ENCODE measurements around the gene PIK3R1.
A peak's percentile ranks its signal among the peaks of the same experiment; 100 is the strongest.

The PIK3R1 gene

DNA sequence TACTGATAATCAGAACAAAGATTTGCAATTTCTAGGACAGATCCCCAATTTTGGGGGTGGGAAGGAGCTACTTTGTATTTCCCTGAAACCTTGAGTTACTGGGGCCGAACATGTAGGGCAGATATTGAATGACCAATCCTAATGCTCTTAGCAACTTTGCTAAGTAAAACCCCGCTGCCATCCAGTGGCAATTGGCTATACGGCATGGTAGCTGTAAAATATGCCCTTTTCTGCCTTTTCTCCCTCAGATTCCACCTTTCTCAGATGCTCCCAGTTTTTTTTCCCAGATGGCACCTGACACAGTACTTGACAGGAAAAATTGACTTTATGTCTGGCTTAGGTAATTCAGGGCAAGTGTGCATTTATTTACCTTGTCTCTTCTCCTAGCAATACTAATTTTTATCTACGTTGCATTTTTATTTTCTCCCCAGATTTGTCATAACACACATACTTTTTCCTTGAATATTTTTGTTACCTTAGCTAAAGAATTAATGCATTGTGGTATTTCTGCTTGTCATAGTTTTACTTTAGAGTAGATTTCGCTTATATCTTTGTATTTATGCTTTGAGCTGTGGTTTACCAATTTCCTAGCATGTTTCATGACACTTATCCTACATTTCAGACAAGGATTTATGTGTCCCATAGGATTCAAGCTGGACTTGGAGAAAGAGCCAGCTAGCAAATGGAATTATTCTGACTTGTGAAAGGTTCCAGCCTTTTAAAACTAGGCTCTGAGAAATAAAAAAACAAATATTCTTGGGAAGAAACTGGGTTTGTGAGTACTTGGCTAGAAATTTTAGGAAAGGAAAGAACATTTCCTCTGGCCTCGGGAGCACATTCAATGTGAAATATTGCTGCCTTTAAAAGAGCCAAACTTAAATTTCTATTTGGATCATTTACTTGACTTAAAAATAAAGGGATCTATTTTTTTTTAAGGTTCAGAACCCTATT, 37.4 kb downstream of the PIK3R1 start:
- DNase-seq, result peak; percentile 55

DNA sequence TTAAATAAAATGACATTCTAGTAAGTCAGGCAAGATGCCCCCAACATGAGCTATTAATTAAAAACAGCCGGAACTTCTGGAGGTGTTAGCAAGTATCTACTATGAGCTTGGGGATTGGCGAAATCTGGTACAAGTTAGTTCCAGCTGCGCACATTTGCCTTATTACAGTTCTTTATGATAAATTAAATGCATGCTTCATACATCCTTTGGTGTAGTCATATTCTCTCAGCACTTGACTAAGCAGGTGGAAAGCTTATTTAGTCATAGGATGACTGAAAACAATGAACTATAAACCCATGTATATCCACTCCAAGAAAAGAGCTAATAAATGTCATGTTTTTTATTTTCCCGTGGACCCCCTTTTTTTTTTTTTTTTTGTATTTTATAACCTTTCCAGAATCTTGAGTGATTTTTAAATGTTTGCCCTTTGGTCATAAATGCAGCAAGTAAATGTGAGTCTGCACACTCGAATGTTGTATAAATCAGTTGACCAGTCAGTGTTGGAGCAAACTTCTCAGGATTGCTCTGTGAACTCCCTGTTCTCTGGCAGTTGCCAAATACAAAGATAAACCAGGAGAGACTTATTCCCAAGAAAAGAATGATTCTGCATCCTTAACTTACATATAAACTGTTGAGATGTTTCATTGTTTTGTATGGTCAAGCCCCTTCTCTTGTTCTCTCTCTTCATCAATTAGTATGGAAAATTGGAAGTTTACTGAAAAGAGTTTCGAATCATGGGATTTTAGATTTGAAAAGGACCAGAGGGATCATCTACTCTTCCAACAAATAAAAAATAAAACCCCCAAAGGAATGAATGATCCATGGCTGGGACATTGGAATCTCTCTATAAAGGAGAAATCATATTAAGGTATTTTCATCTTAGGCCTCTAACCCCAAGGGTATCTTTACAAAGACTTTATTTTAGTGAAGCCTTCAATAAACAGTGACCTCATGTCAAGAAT, 38.3 kb downstream of the PIK3R1 start:
- no peak for DNase-seq

DNA sequence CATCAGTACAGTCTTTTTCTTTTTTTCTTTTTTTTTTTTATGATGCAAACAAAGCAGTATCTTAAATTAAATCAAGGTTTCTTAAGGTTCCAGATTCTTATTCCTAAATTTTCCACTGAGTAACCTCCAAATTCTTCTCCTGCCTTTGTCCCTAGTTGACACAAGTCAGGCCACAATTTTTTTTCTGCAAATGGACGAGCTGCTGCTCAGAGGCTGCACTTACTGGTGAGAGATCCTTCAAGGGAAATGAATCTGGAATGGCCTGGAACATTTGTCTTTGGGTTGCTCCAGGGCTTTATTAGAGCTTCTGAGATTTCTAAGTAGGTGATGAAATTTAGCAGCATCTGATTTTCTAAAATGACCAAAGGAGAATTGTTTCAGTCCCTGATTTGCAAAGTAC, 39.3 kb downstream of the PIK3R1 start:
- DNase-seq, result no peak

DNA sequence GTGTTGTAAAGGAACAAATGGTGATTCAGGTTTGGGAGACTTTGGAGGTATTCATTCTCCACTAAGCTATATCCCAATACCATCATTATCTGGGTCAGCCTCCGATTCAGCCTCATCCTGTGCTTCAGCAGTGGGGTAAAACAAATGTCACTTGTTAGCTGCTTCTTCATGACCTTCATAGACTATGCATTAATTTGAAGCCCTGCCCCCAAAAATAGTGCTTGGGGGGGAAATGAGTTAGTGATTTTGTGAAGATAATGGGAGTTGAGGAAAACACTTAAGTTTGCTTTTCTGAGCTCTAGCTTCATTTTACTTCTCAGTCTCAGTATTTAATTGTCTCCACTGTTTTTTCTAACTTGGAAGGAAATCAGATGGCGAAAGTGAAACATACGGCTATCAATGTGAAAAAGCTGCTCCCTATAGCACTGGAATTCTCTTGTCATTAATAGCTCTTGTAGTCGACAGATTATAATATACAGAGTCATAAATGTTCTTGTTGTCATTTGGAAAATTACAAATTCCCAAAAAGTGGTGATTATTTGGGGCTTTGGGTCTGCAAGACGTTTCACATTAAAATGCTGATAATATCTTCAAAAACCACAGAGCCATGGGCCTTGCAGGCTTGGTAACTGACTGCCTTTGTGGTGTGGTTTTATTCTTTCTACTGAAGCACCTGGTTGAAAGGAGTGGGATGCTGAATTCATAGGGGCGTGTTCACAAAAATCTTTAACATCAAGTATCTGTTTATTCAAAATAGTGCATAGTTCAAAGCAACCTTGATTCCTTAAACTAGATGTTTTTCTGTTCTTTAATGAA, 40.0 kb downstream of the PIK3R1 start:
- no peak for DNase-seq

DNA sequence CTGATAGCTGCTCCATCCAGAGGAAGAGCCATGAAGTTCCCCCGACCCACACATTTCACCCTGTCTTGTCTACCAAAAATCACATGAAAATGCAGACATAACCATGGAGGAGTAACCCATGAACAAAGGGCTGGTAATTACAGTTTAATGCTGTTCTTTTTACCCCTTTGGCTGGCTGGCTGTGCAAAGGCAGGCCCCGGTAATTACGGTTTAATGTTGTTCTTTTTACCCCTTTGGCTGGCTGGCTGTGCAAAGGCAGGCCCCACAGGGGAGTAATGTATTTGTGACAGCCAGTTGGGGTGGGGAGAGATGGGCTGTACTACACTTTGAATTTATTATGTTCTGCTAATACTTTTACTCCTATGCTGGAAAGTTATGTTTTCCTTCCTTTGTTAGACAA, 41.7 kb downstream of the PIK3R1 start:
- DNase-seq, result no peak

DNA sequence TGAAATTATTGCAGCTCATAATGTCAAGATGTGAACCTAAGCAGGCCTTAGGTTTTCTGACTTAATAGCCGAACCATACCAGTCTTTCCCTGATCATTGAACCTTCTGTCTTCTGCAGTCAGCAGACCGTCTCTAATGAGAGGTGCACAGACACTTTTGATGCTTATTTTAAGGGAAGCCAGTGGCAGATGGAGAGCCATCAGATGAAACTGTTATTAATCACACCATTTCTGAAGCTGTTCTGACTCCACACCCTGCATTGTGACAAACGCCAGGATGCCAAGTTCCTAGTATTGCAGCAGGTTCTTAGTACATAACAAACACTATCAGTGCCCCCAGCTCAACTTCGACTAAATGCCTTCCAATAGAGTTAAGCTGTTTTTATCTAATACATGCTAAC, 43.0 kb downstream of the PIK3R1 start:
- no peak for DNase-seq

DNA sequence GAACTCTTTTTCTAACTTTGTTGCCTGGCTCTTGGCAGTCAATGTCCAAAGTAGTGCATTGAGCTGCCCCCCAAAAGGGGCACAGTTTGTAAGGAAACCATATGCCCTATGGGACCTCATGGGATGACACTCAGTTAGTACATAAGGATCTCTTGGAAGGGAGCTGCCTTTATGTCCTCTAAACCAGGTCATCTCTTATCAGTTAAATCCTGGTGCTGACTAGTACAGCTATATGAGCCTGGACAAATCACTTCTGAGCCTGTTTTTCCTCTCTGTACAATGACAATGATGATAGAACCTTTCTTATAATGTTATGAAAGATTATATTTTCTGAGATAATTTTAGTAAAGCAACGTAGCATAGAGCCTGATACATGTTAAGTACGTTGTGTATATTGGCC, 44.1 kb downstream of the PIK3R1 start:
- DNase-seq, result no peak

DNA sequence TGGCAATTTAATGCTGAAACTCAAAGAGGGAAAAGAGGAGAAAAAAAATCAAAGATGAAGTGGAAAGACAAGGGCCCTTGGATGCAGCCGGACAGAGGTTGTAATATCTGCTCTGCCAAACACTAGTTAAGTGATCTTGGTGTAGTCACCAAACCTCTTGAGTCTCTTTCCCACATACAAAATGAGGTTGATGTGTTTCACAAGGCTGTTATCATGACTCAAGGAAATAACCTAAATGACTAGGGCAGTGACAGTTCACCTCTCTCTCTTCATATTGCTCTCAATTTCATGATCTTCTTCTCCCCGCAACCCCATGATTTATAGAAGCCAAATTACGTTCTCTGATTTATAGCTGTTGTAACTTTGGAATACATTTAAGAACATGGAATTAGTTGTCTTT, 44.9 kb downstream of the PIK3R1 start:
- DNase-seq, result peak; percentile 10

DNA sequence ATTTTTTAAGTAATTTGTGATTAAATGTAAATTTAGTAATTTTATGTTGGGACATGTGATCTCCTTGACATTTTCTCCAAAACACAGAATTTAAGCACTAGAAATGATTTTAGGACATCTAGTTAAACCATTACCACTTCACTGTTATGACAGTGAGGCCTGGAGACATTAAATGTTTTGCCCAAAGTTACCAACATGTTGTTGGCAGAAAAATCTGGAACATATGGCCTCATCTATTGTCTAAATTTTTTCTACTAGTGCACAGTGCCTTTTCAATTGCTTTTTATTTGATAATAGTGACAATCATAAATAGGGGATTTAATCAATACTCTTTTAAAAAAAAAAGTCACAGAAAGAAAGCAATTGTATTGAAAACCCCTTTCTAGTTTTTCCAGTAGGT, 45.6 kb downstream of the PIK3R1 start:
- no peak for DNase-seq

DNA sequence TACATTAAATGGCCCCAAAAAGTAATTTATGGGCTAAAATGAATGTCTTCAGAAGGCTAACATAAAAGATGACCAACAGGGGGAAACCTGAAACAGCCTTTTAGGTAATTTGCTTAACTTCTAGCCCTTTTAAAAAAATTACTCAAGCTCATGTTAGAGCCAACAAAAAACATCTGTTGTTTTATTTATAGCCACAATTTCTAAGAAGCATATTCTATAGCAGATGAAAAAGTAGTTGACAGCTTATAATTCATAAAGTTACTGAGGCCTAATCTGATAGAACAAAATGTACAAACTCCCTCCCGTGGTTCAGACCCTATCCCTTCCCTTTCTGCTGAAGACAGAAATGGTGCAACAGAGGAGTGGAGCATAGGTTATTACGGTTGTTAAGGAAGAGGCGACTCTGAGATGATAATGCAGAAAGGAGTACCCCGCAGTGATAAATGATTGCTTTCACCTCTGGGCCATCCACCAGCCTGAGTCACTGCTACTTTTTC, 46.1 kb downstream of the PIK3R1 start:
- peak; percentile 45 for DNase-seq

DNA sequence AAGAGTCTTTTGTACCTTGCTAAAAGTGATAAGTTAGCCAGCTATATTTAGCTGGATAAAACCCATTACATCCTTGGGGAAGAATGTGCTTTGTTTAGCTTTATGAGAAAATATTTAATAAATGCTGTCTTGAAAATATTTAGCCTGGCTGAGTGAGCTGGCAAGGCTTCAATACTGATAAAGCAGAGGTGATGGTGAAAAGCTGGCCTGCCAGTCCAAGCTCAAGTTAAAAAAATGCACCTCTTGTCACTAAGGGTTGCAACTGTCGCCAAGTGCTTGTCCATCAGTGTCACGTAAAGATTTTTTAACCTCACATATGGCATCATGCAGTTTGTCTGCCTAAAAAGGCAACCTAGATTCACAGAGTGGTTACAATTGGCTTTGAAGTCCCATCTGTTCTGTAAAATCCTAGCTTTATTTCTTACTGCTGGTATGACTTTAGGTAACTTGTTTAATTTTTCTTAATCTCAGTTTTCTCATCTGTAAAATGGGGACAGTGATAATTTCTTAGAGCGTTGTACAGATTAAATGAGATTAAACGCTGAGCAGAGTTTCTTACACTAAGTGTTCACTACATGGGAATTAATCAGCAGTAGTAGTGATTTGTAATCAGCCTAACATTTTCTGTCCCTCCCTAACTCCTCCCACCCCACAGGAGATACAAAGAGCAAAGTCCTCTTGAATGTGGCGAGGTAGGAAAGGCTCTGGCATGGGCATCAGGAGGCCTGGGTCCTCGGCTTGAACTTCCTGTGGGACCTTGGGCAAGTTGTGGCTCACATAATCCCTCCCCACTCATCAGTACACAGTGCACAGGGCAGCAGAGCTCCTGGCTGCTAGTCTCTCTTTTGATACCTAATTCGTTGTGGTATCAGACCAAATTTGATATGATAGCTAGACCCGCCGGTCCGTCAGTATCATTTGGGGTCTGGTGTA, 48.7 kb downstream of the PIK3R1 start:
- DNase-seq, result no peak

DNA sequence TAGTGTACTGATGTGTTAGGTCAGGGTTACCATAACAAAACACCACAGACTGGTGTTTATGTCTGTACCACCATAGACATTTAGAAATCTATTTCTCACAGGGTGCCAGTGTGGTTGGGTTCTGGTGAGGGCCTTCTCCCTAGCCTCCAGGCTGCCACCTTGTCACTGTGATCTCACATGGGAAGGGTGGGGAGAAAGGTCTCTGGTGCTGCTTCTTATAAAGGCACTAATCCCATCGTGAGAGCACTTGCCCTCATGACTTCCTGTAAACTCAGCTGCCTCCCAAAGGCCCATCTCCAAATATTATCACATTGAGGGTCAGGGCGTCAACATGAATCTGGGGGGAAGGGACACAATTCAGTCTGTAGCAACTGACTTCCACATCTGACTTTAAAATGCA, 49.8 kb downstream of the PIK3R1 start:
- DNase-seq, result no peak

DNA sequence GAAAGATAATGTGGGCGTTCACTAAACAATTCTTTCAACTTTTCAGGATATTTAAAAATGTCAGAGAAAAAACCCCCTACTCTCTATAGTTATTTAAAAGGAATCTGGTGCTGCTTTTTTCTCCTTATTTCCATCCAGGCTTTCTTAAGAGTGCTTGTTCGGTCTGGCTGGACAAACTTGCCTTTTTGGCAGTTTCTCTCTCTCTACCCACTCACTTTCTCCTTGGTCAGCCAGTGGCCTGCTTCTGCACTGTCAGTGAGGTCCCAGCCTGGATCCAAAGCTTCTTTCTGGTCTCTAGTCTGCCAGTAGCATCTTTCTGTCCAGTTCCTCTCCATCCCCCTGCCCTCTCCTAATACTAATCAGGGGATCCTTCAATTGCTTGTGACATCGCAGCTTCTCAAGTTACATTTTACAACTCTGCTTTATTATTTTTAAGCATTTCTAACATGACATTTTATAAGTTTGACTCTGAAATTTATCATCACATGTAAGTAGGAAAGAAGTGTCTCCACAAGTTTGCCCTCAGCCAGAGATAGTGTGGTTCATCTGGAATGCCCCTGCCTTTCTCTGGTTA, 50.4 kb downstream of the PIK3R1 start:
- DNase-seq, result no peak

DNA sequence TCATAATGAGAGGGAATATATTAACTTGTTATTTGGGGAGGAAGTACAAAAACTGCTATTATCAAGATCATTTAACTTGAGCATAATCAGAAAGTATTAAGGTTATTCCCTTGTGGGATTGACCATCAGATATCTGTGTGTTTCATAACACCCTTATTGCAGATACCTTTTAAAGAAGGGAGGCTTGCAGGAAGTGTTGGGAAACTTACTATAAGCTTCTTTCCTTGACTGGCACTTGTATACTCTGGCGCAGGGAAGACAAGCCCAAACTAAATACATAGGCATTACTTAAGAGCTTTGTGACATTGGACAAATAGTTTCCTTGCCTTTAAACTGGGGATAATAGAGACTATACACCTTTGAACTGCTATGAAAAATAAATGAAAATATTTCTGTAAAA, 50.9 kb downstream of the PIK3R1 start:
- DNase-seq, result no peak

DNA sequence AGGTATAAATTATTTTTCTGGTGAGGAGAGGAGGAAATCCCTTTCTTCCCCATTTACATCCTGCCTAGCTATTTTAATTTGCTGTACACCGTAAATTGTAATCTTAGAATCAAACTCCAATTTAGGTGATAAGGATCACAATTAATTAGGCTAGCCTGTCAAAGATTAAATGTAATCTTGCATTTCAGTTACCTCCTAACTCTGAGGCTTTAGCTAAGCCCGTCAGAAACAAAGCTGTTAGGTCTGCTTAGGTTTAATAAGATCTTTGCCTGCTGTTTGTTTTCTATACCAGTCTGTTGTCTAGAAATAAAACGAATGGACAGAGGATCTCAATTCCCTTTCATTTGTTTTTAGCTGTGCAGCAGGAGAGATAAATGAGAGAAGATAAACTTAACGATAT, 51.5 kb downstream of the PIK3R1 start:
- DNase-seq, result no peak

DNA sequence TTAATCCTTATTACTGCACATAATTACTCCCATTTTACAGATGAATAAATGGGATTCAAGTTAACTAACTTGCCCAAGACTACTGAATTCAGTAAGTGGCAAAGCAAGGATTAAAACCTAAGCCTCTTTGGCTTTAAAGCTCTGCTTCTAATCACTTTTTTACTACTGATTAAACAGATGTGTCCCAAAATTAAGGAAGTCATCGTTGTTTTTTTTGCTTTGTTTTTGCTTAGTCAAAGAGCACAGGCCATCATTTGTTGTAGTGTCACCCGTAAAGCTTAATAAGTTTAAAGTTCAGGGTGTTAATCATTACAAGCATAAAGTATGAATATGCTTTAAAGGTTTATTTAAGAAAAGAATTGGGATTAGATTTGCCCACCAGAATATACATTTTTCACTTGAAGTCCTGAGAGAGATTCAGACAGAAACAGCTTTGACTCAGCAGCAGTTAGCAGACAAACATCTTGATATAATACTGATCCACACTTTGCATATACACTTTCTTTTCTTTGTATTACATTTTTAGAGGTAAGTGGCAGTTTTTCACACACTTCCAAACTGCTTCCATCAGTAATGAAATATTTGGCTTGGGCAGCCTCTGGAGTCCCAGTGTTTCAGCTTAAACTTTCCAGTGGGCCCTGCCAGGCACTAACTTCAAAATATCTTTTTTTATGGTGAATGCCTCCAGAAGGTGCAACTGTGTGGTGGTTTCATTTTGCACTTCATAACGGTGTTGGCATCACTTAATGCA, 52.7 kb downstream of the PIK3R1 start:
- DNase-seq, result peak; percentile 41

DNA sequence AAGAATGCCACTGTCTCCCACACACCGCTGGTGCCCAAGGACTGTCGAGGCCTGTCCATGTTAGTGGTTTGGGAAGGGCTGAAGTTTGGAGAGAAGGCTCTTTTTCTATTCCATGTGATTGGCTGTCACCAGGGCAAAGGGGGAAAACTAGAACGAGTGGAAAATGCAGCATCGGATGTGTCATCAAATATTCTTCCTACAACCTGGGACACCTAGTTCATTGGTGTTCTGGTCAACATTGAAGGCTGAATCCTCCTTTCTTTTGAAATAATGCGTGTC, 53.2 kb downstream of the PIK3R1 start:
- no peak for DNase-seq

DNA sequence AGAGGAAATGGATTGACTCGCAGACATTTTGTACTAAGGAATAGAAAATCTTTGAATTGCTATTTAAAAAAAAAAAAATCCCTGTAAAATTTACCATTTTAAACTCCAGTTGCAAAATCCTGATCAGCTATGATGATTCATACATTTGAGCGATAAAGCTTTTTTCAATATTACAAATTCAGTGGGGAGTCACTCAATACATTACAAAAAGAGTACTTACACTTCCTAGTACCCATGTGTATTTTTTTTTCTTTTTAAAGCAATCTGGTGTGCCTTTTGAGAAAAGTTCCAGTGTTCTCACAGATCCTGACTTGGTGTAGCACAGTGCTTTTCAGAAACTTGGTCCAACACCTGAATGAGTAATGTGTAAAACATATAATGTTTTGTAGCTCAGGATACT, 54.3 kb downstream of the PIK3R1 start:
- DNase-seq, result no peak

DNA sequence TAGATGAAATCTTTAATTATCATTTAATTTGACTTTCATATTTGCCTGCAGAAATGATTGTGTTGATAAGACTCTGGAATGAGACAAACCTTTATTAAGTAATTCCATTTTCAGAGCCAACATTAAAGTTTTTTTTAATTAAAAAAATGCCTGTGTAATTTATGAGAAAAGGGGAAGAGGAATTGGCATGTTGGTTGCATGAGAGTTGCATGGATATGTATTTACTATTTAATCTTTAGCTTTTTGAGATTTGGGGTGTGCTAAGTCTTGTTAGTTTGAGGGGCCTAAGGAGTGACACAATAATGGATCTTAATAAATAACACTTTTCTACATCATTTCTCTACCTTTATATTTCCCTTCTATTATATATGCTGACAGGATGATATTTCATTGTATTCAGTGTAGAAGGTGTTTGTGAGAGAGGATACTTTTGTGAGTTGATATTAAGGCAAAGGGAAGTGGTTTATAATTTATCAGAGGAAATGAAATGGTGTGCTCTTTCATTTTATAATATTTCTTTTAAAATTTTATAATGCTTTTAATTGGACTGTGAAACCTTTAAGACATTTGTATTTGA, 54.9 kb downstream of the PIK3R1 start:
- DNase-seq, result no peak

DNA sequence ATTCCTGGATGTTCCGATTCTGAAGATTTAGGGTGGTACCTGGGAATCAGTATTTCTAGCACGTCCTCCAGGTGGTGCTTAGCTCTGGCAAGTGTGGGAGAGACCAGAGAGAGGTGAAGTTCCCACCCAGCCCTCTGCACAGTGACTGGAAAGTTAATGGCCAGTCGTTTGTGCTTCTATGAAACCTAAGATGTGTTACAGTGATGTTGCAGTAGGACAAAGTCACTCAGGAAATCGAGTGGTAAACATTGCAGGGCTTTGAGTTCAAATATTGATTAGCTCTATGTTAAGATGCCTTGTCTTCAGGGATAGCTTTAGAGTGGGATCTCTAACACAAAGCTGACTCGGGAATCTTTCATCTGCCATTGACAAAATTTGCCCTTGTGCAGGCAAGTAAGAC, 55.6 kb downstream of the PIK3R1 start:
- no peak for DNase-seq

All from MV-4-11 (cell line).